ENCODE measurements around the gene CHRNA9.

CHRNA9 gene

DNA sequence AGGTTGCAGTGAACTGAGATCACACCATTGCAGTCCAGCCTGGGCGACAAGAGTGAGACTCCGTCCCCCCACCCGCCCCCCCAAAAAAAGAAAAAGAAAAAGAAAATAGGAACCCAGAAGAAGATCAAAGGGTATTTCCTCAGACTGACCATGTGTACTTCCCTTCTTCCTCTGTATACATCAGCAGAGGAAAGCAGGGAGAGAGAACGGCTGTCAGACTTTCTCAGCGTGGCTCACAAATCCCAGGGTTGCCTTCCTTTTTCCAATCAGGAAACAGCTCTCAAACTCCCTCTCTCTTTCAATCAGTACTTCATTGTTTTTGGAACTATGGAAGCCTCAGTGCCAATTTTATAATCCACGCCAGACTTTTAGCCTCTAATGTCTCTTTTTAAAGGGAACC is 59.1 kb downstream of the CHRNA9 start:
- no peak for DNase-seq

DNA sequence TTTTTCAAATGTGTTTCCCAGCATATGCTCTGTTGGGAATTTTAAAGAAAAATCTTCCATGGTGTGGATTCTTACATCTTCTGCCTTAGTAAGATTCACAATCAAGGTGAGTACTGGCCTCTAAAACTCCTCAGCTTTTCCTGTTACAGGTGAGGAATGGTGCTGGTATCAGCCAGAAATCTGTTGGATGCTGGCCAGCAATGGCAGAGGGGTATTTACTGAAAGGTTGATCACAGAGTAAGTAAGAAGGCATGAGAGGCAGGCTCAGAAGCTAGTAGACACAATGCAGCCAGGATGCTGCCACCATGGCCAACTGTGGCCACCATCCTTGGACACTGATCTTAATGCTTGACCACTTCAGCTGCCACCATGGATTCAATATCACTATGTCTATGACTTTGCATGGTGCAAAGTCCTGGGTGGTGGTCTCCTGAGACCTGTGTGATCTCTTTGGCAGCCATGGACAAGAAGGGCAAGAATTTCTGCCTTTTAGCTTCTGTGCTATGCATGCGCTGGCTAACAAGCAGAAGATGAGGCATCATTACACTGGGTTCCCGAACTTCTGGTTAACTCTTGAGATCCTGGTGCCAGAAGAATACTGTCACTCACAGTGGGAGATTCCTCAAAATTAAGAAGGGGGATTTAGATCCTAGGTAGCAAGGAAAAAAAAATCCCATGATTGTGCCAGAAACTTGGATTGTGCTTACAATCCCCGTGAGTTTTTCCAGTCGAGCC is 60.2 kb downstream of the CHRNA9 start:
- DNase-seq, result peak; percentile 55

DNA sequence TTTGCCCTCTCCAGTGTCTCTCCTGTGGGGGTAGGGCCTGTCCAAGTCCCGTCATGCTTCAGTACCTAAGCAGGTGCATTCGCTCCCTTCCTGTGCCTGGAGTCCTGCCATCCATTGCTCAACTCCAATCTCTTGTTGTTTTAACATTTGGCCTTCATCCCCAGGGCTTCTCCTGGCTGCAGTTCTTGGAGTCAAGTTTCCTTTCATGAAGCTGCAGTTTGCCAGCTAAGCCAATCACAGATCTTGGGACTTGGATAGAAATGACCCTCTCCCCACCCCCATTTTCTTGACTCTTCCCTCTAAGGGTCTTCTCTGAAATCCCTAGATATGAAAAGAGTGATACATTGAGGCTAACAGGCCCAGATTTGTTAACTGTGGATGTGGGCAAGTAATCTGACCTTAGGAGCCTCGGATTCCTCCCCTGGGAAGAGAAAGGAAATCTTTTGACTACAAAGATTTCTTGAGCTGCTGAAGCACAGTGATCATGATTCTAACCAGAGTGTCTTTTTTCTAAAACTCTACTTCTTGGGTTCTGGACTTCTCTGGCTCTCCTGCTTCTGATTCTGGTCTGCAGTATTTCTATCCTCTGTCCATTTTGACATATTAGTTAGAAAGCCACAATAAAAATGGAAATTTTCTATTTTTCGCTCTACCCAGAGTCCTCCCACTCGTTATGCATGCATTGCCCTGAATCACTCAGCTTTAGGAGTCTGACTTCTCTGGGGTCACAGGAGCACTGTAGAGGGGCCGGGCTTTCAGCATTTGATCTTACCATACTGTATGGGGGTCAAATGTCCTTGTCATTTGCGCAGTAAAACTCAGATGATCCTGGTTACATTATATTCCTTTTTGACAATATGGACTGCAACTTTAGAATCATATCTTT is 61.0 kb downstream of the CHRNA9 start:
- peak; percentile 89 for DNase-seq

DNA sequence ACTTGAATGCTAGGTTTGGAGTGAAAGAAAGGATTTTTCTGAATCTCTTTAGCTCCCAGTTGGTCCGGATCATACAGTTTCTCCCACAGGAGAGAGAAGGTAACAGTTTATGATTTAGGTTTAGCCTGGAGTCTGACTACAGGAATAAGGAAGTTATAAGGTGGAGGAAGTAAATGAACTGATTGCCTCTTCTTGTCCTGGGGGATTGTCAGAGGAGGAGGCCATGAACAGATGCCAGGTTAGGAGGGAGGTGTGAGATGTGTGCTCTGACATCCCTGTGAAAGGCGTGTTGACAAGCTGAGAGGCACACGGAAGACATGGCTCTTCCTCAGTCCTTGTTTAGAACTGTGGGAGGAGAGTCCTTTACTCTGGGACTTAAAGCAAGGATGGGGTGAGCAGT is 64.4 kb downstream of the CHRNA9 start:
- no peak for DNase-seq

DNA sequence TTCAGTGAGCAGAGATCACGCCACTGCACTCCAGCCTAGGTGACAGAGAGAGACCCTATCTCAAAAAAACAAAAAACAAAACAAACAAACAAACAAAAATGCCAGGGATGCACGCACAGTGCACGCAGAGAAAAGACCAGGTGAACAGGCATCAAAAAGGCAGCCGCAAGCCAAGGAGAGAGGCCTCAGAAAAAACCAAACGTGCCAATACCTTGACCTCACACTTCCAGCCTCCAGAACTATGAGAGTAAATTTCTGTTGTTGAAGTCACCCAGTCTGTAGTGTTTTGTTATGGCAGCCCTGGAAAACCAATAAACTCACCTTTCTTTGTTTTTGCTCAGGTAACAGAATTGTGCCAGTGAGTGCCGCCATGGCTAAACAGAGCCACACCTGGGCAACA is 66.0 kb downstream of the CHRNA9 start:
- DNase-seq, result no peak

DNA sequence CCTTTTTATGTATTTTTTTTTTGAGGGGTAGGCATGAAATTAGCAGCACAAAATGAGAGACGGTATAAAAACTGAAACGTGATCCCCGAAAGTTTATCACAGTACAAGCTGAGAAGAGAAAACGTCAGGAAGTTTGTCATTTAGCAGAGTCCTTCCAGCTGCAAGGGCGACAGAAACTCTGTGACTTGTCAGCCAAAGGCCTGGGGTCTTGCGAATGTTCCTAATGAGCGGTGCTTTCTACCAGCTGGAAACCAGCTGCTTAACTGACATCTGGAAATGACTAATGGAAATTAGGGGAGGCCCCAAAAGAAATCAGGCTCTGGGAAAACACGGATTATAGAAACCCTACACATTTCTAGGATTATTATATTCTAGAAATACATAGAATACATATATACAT is 66.5 kb downstream of the CHRNA9 start:
- DNase-seq, result no peak

DNA sequence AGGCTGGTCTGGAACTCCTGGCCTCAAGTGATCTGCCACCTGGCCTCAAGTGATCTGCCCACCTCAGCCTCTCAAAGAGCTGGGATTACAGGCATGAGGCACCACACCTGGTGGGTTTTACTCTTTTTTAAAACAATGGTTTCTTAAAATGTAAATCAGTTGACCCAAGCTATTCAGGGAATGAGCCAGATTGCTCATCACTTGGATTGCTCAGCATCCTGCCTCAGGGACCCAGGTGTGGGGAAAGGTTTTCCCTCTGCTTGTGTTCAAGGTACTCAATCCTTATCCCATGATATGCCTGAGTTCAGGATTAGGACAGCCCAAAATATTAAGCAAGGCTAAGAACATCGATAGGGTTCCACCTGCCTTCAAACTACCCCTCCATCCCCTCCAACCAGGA is 67.4 kb downstream of the CHRNA9 start:
- DNase-seq, result no peak

DNA sequence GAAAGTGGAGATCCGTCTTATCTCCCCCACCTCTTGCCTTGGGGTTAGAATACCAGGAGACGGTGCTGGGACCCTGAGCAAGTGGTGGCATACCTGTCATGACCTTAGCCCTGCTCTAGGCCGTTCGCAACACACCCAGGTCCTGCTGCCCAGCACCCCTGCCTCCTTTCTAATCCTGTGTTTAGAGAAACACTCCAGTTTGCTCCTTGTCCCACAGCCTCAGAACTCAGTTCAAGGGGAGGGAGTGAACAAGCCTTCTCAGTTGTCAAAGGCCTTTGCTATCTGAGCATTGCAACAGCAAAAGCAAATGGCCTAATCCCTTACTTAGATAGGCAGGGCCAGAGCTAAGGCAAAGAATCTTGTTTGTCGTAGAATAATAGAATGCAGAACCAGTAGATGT is 67.9 kb downstream of the CHRNA9 start:
- no peak for DNase-seq

Data from DMS79 treated with DMSO at 0.1 percent for 48 hours (cell line).